Measurements from ENCODE around the gene E2F6.
A peak's percentile ranks its signal among the peaks of the same experiment; 100 is the strongest.

Gene E2F6

GRCh38 chr2:11499081-11499743 is 33.3 kb upstream of the E2F6 start:
- TF ChIP-seq MAX (IDR thresholded peaks at IDR 0.05) = no peak
- no peak for TF ChIP-seq FOXM1 (IDR thresholded peaks at IDR 0.05; ENCODE audit: borderline replicate concordance, low read depth)
- no peak for TF ChIP-seq USF1 (IDR thresholded peaks at IDR 0.05)
- TF ChIP-seq EGR1 (IDR thresholded peaks at IDR 0.05) = no peak
- TF ChIP-seq TCF12 (IDR thresholded peaks at IDR 0.05; ENCODE audit: low read depth) = no peak
- no peak for TF ChIP-seq CREB1 (IDR thresholded peaks at IDR 0.05; ENCODE audit: low read depth)

GRCh38 chr2:11498543-11499034 is 32.6 kb upstream of the E2F6 start:
- TF ChIP-seq EGR1 (IDR thresholded peaks at IDR 0.05) = no peak
- TF ChIP-seq NFIC (IDR thresholded peaks at IDR 0.05) = peak; percentile 73
- no peak for TF ChIP-seq REST (IDR thresholded peaks at IDR 0.05; ENCODE audit: low read depth)
- no peak for TF ChIP-seq CREB1 (IDR thresholded peaks at IDR 0.05; ENCODE audit: low read depth)
- TF ChIP-seq USF1 (IDR thresholded peaks at IDR 0.05) = no peak
- TF ChIP-seq TAF1 (IDR thresholded peaks at IDR 0.05; ENCODE audit: low read depth) = no peak
- TF ChIP-seq MAX (IDR thresholded peaks at IDR 0.05) = 0 out of 2 replicates have a peak, but pooled peaks have one; percentile 4
- no peak for TF ChIP-seq ZBTB7A (IDR thresholded peaks at IDR 0.05; ENCODE audit: low read depth)
- no peak for TF ChIP-seq CEBPB (IDR thresholded peaks at IDR 0.05)
- peak; percentile 54; the same call in 1 of the 2 replicates for TF ChIP-seq TCF12 (IDR thresholded peaks at IDR 0.05; ENCODE audit: low read depth)
- 0 out of 2 replicates have a peak, but pooled peaks have one; percentile 29 for TF ChIP-seq TEAD4 (IDR thresholded peaks at IDR 0.05)
- no peak for TF ChIP-seq YY1 (IDR thresholded peaks at IDR 0.05; ENCODE audit: low read depth)
- no peak for TF ChIP-seq FOXM1 (IDR thresholded peaks at IDR 0.05; ENCODE audit: borderline replicate concordance, low read depth)
- TF ChIP-seq RAD21 (IDR thresholded peaks at IDR 0.05; ENCODE audit: low read depth) = no peak
- peak; percentile 81 for TF ChIP-seq EP300 (IDR thresholded peaks at IDR 0.05; ENCODE audit: borderline replicate concordance)

- TF ChIP-seq MAX (IDR thresholded peaks at IDR 0.05) = no peak
Observed at GRCh38 chr2:11495844-11496681, 30.1 kb upstream of the E2F6 start.

- no peak for TF ChIP-seq MAX (IDR thresholded peaks at IDR 0.05)
- no peak for TF ChIP-seq NFIC (IDR thresholded peaks at IDR 0.05)
- no peak for TF ChIP-seq USF1 (IDR thresholded peaks at IDR 0.05)
- no peak for TF ChIP-seq FOXM1 (IDR thresholded peaks at IDR 0.05; ENCODE audit: borderline replicate concordance, low read depth)
- TF ChIP-seq CREB1 (IDR thresholded peaks at IDR 0.05; ENCODE audit: low read depth) = no peak
- no peak for TF ChIP-seq CEBPB (IDR thresholded peaks at IDR 0.05)
- no peak for TF ChIP-seq YY1 (IDR thresholded peaks at IDR 0.05; ENCODE audit: low read depth)
- TF ChIP-seq TCF12 (IDR thresholded peaks at IDR 0.05; ENCODE audit: low read depth) = no peak
- TF ChIP-seq TAF1 (IDR thresholded peaks at IDR 0.05; ENCODE audit: low read depth) = no peak
- TF ChIP-seq RAD21 (IDR thresholded peaks at IDR 0.05; ENCODE audit: low read depth) = no peak
Observed at GRCh38 chr2:11494310-11494709, 28.3 kb upstream of the E2F6 start.

GRCh38 chr2:11493282-11493681 is 27.3 kb upstream of the E2F6 start:
- TF ChIP-seq TEAD4 (IDR thresholded peaks at IDR 0.05) (no peak), CREB1 (IDR thresholded peaks at IDR 0.05; ENCODE audit: low read depth) (no peak), NFIC (IDR thresholded peaks at IDR 0.05) (no peak), CEBPB (IDR thresholded peaks at IDR 0.05) (no peak), TCF12 (IDR thresholded peaks at IDR 0.05; ENCODE audit: low read depth) (no peak), FOXM1 (IDR thresholded peaks at IDR 0.05; ENCODE audit: borderline replicate concordance, low read depth) (no peak), EP300 (IDR thresholded peaks at IDR 0.05; ENCODE audit: borderline replicate concordance) (no peak), YY1 (IDR thresholded peaks at IDR 0.05; ENCODE audit: low read depth) (no peak), REST (IDR thresholded peaks at IDR 0.05; ENCODE audit: low read depth) (no peak), MAX (IDR thresholded peaks at IDR 0.05) (no peak), ZBTB7A (IDR thresholded peaks at IDR 0.05; ENCODE audit: low read depth) (no peak), USF1 (IDR thresholded peaks at IDR 0.05) (no peak), RAD21 (IDR thresholded peaks at IDR 0.05; ENCODE audit: low read depth) (no peak), TAF1 (IDR thresholded peaks at IDR 0.05; ENCODE audit: low read depth) (no peak), EGR1 (IDR thresholded peaks at IDR 0.05) (no peak)

Measured in Ishikawa (cell line).